ENCODE data around the gene MAST2. TPM values are rescaled to one million over a fixed set of nuclear protein-coding genes. Genes with fewer than 3 reads are reported as not detected.
"Not testable (repeated sequence)": the region's sequence is repeated elsewhere in the genome, so short reads cannot be mapped to it uniquely, and the experiment has no call there.

Gene MAST2
- total RNA-seq, 1 experiment from 2014 or later = 37.2 TPM

- H3K27me3 Mint-ChIP-seq (ENCODE audit: low read depth); ATAC-seq; H3K36me3 Mint-ChIP-seq; H3K4me3 Mint-ChIP-seq; H3K9me3 Mint-ChIP-seq; POLR2A ChIA-PET; DNase-seq (ENCODE audit: low spot score); CTCF ChIA-PET: not testable (repeated sequence)
- Mint-ChIP-seq H3K27ac (peak overlapping the region; percentile 36; the same call in 1 of the 2 replicates), H3K4me1 (peaks cover 15% of the 10 kb centered on the region)
- peak; percentile 86 for TF ChIP-seq GABPB1 (CRISPR knock-in tag; IDR thresholded peaks at IDR 0.05)
Measured at GRCh38 chr1:45872173-45872801, 68.9 kb downstream of the MAST2 start.

- ATAC-seq = no peak
- H3K4me1 Mint-ChIP-seq = no peaks in the 10 kb centered on the region
- no peak overlapping the region for H3K27ac Mint-ChIP-seq
- ChIA-PET CTCF (no interaction called here), POLR2A (no interaction called here)
- H3K36me3 Mint-ChIP-seq = no peaks in the 10 kb centered on the region
- TF ChIP-seq TP53 (CRISPR knock-in tag; IDR thresholded peaks at IDR 0.05) (no peak), TEAD1 (CRISPR knock-in tag; IDR thresholded peaks at IDR 0.05) (no peak), ZNF416 (CRISPR knock-in tag; IDR thresholded peaks at IDR 0.05) (no peak), ATF3 (CRISPR knock-in tag; conservative IDR thresholded peaks at IDR 0.05) (no peak), JAZF1 (CRISPR knock-in tag; IDR thresholded peaks at IDR 0.05) (no peak)
- TF ChIP-seq, protein P1, sequence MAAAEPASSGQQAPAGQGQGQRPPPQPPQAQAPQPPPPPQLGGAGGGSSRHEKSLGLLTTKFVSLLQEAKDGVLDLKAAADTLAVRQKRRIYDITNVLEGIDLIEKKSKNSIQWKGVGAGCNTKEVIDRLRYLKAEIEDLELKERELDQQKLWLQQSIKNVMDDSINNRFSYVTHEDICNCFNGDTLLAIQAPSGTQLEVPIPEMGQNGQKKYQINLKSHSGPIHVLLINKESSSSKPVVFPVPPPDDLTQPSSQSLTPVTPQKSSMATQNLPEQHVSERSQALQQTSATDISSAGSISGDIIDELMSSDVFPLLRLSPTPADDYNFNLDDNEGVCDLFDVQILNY (CRISPR knock-in tag; IDR thresholded peaks at IDR 0.05) = no peak
- TF ChIP-seq, protein P2, sequence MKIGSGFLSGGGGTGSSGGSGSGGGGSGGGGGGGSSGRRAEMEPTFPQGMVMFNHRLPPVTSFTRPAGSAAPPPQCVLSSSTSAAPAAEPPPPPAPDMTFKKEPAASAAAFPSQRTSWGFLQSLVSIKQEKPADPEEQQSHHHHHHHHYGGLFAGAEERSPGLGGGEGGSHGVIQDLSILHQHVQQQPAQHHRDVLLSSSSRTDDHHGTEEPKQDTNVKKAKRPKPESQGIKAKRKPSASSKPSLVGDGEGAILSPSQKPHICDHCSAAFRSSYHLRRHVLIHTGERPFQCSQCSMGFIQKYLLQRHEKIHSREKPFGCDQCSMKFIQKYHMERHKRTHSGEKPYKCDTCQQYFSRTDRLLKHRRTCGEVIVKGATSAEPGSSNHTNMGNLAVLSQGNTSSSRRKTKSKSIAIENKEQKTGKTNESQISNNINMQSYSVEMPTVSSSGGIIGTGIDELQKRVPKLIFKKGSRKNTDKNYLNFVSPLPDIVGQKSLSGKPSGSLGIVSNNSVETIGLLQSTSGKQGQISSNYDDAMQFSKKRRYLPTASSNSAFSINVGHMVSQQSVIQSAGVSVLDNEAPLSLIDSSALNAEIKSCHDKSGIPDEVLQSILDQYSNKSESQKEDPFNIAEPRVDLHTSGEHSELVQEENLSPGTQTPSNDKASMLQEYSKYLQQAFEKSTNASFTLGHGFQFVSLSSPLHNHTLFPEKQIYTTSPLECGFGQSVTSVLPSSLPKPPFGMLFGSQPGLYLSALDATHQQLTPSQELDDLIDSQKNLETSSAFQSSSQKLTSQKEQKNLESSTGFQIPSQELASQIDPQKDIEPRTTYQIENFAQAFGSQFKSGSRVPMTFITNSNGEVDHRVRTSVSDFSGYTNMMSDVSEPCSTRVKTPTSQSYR (CRISPR knock-in tag; IDR thresholded peaks at IDR 0.05) = no peak
- TF ChIP-seq, protein P3, sequence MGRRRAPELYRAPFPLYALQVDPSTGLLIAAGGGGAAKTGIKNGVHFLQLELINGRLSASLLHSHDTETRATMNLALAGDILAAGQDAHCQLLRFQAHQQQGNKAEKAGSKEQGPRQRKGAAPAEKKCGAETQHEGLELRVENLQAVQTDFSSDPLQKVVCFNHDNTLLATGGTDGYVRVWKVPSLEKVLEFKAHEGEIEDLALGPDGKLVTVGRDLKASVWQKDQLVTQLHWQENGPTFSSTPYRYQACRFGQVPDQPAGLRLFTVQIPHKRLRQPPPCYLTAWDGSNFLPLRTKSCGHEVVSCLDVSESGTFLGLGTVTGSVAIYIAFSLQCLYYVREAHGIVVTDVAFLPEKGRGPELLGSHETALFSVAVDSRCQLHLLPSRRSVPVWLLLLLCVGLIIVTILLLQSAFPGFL (CRISPR knock-in tag; IDR thresholded peaks at IDR 0.05; ENCODE audit: borderline replicate concordance) = no peak
- DNase-seq (ENCODE audit: low spot score) = no peak
- H3K27me3 Mint-ChIP-seq (ENCODE audit: low read depth) = no peaks in the 10 kb centered on the region
- no peaks in the 10 kb centered on the region for H3K9me3 Mint-ChIP-seq
- H3K4me3 Mint-ChIP-seq = no peak overlapping the region
Measured at GRCh38 chr1:45876000-45876617, 72.7 kb downstream of the MAST2 start.

GRCh38 chr1:45877264-45877663, 73.9 kb downstream of the MAST2 start:
- Mint-ChIP-seq H3K27me3 (ENCODE audit: low read depth) (no peaks in the 10 kb centered on the region), H3K27ac (no peak overlapping the region), H3K36me3 (no peaks in the 10 kb centered on the region), H3K4me1 (peaks cover under 1% of the 10 kb centered on the region; the same call in 1 of the 2 replicates), H3K9me3 (no peaks in the 10 kb centered on the region), H3K4me3 (no peak overlapping the region)
- ATAC-seq = no peak
- ChIA-PET CTCF (no interaction called here), POLR2A (no interaction called here)
- no peak for DNase-seq (ENCODE audit: low spot score)
- TF ChIP-seq ARID4B (CRISPR knock-in tag; IDR thresholded peaks at IDR 0.05; ENCODE audit: borderline replicate concordance) (no peak), ZNF532 (CRISPR knock-in tag; IDR thresholded peaks at IDR 0.05; ENCODE audit: borderline replicate concordance) (no peak), ATF3 (CRISPR knock-in tag; conservative IDR thresholded peaks at IDR 0.05) (no peak), CREM (CRISPR knock-in tag; IDR thresholded peaks at IDR 0.05) (no peak), FOXK1 (CRISPR knock-in tag; IDR thresholded peaks at IDR 0.05) (no peak), ZSCAN18 (CRISPR knock-in tag; IDR thresholded peaks at IDR 0.05) (no peak)
